Tibial nerve (tissue), 4 donors: ENCODE measurements around the gene TMEM255B. TPM values are rescaled to one million over a fixed set of nuclear protein-coding genes. Genes with fewer than 3 reads are reported as not detected.

ENCODE experiments used
- DNase-seq, 2 donors: peaks; one replicate each; pipeline ENCODE4 v3.0.0-alpha.2; 2019; ENCODE audit warnings: low spot score in 2 of 2
- H3K27ac ChIP-seq, 4 donors: fragments of 200-600 bp; sonication (generic) in 3 of 4; one replicate each; pipeline ENCODE4 v1.5.1; 2017 to 2019; ENCODE audit warnings: mild to moderate bottlenecking in 1 of 4
- H3K27me3 ChIP-seq, 2 donors: fragments of 200-600 bp; sonication (generic) in 1 of 2; one replicate each; pipeline versions ENCODE4 v1.5.1 to v1.6.0; 2017 to 2019
- H3K36me3 ChIP-seq, 3 donors: fragments of 200-600 bp; sonication (generic); one replicate each; pipeline ENCODE4 v1.5.1; 2018 to 2019
- H3K4me1 ChIP-seq, 4 donors: fragments of 200-600 bp; sonication (generic) in 3 of 4; one replicate each; pipeline ENCODE4 v1.5.1; 2017 to 2019
- H3K4me3 ChIP-seq, 4 donors: fragments of 200-600 bp; sonication (generic) in 3 of 4; one replicate each; pipeline ENCODE4 v1.5.1; 2017 to 2019; ENCODE audit warnings: mild to moderate bottlenecking in 1 of 4, moderate library complexity in 1 of 4
- H3K9me3 ChIP-seq, 4 donors: fragments of 200-600 bp; sonication (generic) in 3 of 4; one replicate each; pipeline ENCODE4 v1.5.1; 2017 to 2019
- EP300 ChIP-seq, 2 donors: sonication (generic); formaldehyde crosslinking; IDR thresholded peaks; one replicate each; pipeline ENCODE4 v1.6.1; 2017; ENCODE audit warnings: antibody characterized with exemption in 2 of 2, mild to moderate bottlenecking in 1 of 2
- POLR2A ChIP-seq, 2 donors: fragments of 450-650 bp; IDR thresholded peaks; one replicate each; pipeline ENCODE4 v1.6.1; 2017; ENCODE audit warnings: antibody characterized with exemption in 2 of 2, mild to moderate bottlenecking in 2 of 2, moderate library complexity in 2 of 2
- WGBS, 2 donors: methylation state at CpG; one replicate each; pipeline ENCODE4 v1.1.5; 2018; 5-methylcytosine and 5-hydroxymethylcytosine counted together
- total RNA-seq, 4 donors: library from RNA; depleted of rRNA; stranded (reverse); fragments of >200 nt; gene quantifications; one replicate each; pipeline ENCODE4 v1.1.0, GENCODE V29; 2016
- TF ChIP-seq, protein P1 (sequence below), 5 experiments: fragments of 200-600 bp in 3 of 5; fragments of 450-650 bp in 2 of 5; sonication (generic) in 3 of 5; IDR thresholded peaks; one replicate each; pipeline ENCODE4 v1.5.1; 2016 to 2019; ENCODE audit warnings: antibody characterized with exemption in 5 of 5, mild to moderate bottlenecking in 3 of 5, moderate library complexity in 2 of 5

Gene TMEM255B
- total RNA-seq, 4 donors from 2014 or later = 3.3 to 21.6 (median 10.9) TPM

DNA sequence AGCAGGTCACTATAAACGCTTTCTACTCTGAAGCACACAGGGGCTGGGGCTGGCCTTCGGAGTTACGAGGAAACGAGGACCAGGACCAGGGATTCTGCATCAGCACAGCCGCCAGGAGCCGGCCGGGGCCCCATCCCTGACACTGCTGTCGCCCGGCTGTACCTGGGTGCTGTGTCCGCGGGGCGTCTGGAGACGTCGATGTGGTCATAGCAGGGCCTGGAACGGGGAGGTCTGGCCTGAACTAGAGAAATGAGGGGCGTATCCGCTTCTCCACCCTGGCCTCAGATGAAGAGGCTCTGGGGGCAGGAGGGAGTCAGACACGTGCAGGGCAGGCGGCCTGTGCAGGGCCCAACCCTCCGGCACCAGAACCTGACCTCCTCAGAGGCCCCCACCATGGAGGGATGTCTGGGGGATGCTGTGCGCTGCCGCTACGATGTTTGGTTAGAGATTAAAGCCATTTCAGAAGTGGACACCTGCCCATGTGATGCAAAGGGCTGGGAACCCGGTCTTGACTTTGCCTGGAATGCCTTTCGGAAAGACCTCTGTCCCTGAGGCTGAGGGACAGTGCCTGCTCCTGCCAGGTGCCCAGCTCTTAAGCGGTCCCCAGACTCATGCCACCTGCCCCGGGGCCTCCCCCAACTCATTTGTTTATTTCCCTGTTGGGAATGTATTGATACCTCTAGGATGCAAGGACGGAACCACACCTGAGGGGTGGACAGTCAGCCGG is 83.5 kb downstream of the TMEM255B start:
- Histone ChIP-seq H3K4me1 (peaks cover 7 to 82% (median 43%) of the 10 kb centered on the region in 4 donors), H3K4me3 (no peak overlapping the region), H3K36me3 (peaks cover 0 to 30% (median 0%) of the 10 kb centered on the region in 3 donors), H3K9me3 (no peaks in the 10 kb centered on the region), H3K27ac (no peak overlapping the region), H3K27me3 (no peaks in the 10 kb centered on the region)
- TF ChIP-seq POLR2A (IDR thresholded peaks at IDR 0.05) (no peak), EP300 (IDR thresholded peaks at IDR 0.05) (no peak)
- TF ChIP-seq, protein P1, sequence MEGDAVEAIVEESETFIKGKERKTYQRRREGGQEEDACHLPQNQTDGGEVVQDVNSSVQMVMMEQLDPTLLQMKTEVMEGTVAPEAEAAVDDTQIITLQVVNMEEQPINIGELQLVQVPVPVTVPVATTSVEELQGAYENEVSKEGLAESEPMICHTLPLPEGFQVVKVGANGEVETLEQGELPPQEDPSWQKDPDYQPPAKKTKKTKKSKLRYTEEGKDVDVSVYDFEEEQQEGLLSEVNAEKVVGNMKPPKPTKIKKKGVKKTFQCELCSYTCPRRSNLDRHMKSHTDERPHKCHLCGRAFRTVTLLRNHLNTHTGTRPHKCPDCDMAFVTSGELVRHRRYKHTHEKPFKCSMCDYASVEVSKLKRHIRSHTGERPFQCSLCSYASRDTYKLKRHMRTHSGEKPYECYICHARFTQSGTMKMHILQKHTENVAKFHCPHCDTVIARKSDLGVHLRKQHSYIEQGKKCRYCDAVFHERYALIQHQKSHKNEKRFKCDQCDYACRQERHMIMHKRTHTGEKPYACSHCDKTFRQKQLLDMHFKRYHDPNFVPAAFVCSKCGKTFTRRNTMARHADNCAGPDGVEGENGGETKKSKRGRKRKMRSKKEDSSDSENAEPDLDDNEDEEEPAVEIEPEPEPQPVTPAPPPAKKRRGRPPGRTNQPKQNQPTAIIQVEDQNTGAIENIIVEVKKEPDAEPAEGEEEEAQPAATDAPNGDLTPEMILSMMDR (IDR thresholded peaks at IDR 0.05) = no peak
- DNase-seq = no peak
- 88 to 92% methylated on average over 28 of the region's 29 CpGs for WGBS, 2 donors

- DNase-seq = no peak
- no peak overlapping the region for H3K4me3 ChIP-seq
- H3K27ac ChIP-seq = peak overlapping the region in 1 of 4 donors; percentile 55
Observed at GRCh38 chr13:113843063-113843654, 84.1 kb downstream of the TMEM255B start.

GRCh38 chr13:113843864-113844556 is 85.0 kb downstream of the TMEM255B start:
- TF ChIP-seq EP300 (IDR thresholded peaks at IDR 0.05) (no peak), POLR2A (IDR thresholded peaks at IDR 0.05) (no peak)
- TF ChIP-seq, protein P1 (IDR thresholded peaks at IDR 0.05) = no peak
- H3K27me3 ChIP-seq = no peaks in the 10 kb centered on the region

More at GRCh38 chr13:113843063-113843654, 84.1 kb downstream of the TMEM255B start:
- H3K27me3 ChIP-seq = no peaks in the 10 kb centered on the region
- TF ChIP-seq, protein P1 (IDR thresholded peaks at IDR 0.05) = no peak
- no peak for TF ChIP-seq POLR2A (IDR thresholded peaks at IDR 0.05)
- no peak for TF ChIP-seq EP300 (IDR thresholded peaks at IDR 0.05)
- 91 to 93% methylated on average over 24 to 30 of the region's 30 CpGs for WGBS, 2 donors
- H3K9me3 ChIP-seq = no peaks in the 10 kb centered on the region
- peaks cover 0 to 30% (median 0%) of the 10 kb centered on the region in 3 donors for H3K36me3 ChIP-seq
- H3K4me1 ChIP-seq = peaks cover 7 to 79% (median 37%) of the 10 kb centered on the region in 4 donors

DNA sequence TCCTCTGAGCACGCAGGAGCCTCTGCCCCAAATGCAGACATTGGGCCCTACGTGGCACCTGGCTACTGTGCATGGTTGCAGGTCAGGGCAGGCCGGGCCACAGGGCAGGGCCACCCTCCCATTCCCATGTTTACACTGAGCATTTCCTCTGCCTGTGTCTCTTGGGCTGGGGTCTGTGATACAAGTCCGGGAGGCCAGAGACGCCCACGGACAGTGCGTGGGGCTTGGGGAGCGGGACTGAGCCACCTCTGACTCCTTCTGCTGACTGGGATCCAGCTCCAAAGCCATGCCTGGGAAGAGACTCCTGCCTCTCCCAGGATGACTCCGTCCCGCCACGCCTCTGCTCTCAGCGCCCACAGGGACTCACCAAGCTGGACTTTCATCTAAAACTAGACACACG is 86.0 kb downstream of the TMEM255B start:
- TF ChIP-seq EP300 (IDR thresholded peaks at IDR 0.05) = no peak
- TF ChIP-seq, protein P1 (IDR thresholded peaks at IDR 0.05) = no peak
- TF ChIP-seq POLR2A (IDR thresholded peaks at IDR 0.05) = no peak
- no peaks in the 10 kb centered on the region for H3K27me3 ChIP-seq
- no peak for DNase-seq
- WGBS, 2 donors = 77 to 91% methylated on average over 13 of the region's 13 CpGs
- H3K4me3 ChIP-seq = no peak overlapping the region
- no peak overlapping the region for H3K27ac ChIP-seq
- H3K4me1 ChIP-seq = peaks cover 3 to 79% (median 19%) of the 10 kb centered on the region in 4 donors
- H3K36me3 ChIP-seq = peaks cover 0 to 30% (median 0%) of the 10 kb centered on the region in 3 donors
- H3K9me3 ChIP-seq = no peaks in the 10 kb centered on the region

More at GRCh38 chr13:113843864-113844556, 85.0 kb downstream of the TMEM255B start:
- H3K9me3 ChIP-seq = no peaks in the 10 kb centered on the region
- peaks cover 0 to 30% (median 0%) of the 10 kb centered on the region in 3 donors for H3K36me3 ChIP-seq
- no peak overlapping the region for H3K4me3 ChIP-seq
- H3K4me1 ChIP-seq = peaks cover 3 to 79% (median 29%) of the 10 kb centered on the region in 4 donors
- WGBS, 2 donors = 73 to 74% methylated on average over 25 to 26 of the region's 26 CpGs
- peak overlapping the region in 1 of 4 donors; percentile 14 for H3K27ac ChIP-seq
- no peak for DNase-seq
